PC-9 (cell line): ENCODE results near the gene BCL11A.

Experiments
- CTCF ChIP-seq: fragments of 200-600 bp; sonication (generic); conservative IDR thresholded peaks from 2 replicates; pipeline ENCODE4 v1.6.1; 2017; ENCODE audit warnings: mixed run types, antibody characterized with exemption, mild to moderate bottlenecking, moderate library complexity
- EZH2 ChIP-seq: fragments of 200-600 bp; sonication (generic); IDR thresholded peaks from 2 replicates; pipeline ENCODE4 v1.8.0; 2017; ENCODE audit warnings: antibody characterized with exemption, low read depth

- TF ChIP-seq CTCF: no peak
- TF ChIP-seq EZH2: no peak
Measured at GRCh38 chr2:60426880-60427279, 126.6 kb downstream of the BCL11A start.
